HG03457 (cell line): ENCODE results near the gene DRGX.

Source experiments
- ATAC-seq: cut with Tn5 transposase; IDR thresholded peaks from one replicate; pipeline ENCODE4 v1.9.1; 2021; ENCODE audit warnings: moderate number of reproducible peaks; ENCODE audit not compliant: unreplicated experiment

DRGX gene

GRCh38 chr10:49363309-49364031 lies 32.4 kb downstream of the DRGX start:
- no peak for ATAC-seq

- ATAC-seq, result peak; percentile 69
These were observed 33.2 kb downstream of the DRGX start for GRCh38 chr10:49362596-49363260.

GRCh38 chr10:49361735-49362568 lies 33.9 kb downstream of the DRGX start:
- ATAC-seq, result no peak

GRCh38 chr10:49361178-49361554 lies 34.7 kb downstream of the DRGX start:
- no peak for ATAC-seq

GRCh38 chr10:49360271-49361177 lies 35.4 kb downstream of the DRGX start:
- no peak for ATAC-seq

GRCh38 chr10:49359349-49360270 lies 36.3 kb downstream of the DRGX start:
- ATAC-seq, result no peak

GRCh38 chr10:49357910-49358309 lies 38.0 kb downstream of the DRGX start:
- ATAC-seq, result no peak

GRCh38 chr10:49356944-49357343 lies 38.9 kb downstream of the DRGX start:
- ATAC-seq, result no peak

- ATAC-seq, result no peak
These were observed 39.7 kb downstream of the DRGX start for GRCh38 chr10:49356181-49356580.

GRCh38 chr10:49355221-49355620 lies 40.7 kb downstream of the DRGX start:
- no peak for ATAC-seq

GRCh38 chr10:49354593-49354992 lies 41.3 kb downstream of the DRGX start:
- no peak for ATAC-seq

- no peak for ATAC-seq
These were observed 41.9 kb downstream of the DRGX start for GRCh38 chr10:49353895-49354566.

- no peak for ATAC-seq
These were observed 42.6 kb downstream of the DRGX start for GRCh38 chr10:49353026-49353894.

- no peak for ATAC-seq
These were observed 43.6 kb downstream of the DRGX start for GRCh38 chr10:49352323-49352722.

GRCh38 chr10:49351669-49352068 lies 44.2 kb downstream of the DRGX start:
- ATAC-seq, result no peak

GRCh38 chr10:49350846-49351532 lies 44.9 kb downstream of the DRGX start:
- ATAC-seq, result no peak

- no peak for ATAC-seq
These were observed 45.8 kb downstream of the DRGX start for GRCh38 chr10:49350138-49350537.

- no peak for ATAC-seq
These were observed 46.5 kb downstream of the DRGX start for GRCh38 chr10:49349390-49349789.
